A673 (cell line): ENCODE measurements around the gene TARS3. TPM values are rescaled to one million over a fixed set of nuclear protein-coding genes. Genes with fewer than 3 reads are reported as not detected.

Experiments
- BruUV-seq: library from RNA; stranded (reverse); fragments of 400-500 nt; replicated peaks from 2 replicates; lab custom pipeline; 2021; lab: Mats Ljungman, UMichigan
- CTCF ChIA-PET: fragments of 300-600 bp; sonication (Branson Sonifier 250); formaldehyde crosslinking; loops from one replicate; lab custom pipeline; 2022; ENCODE audit warnings: antibody characterized with exemption; lab: Charles Lee
- POLR2A ChIA-PET: fragments of 300-600 bp; sonication (Branson Sonifier 250); formaldehyde crosslinking; loops from one replicate; lab custom pipeline; 2022; ENCODE audit warnings: antibody characterized with exemption; ENCODE audit not compliant: low non-redundant PET; lab: Charles Lee
- DNase-seq: peaks from one replicate; pipeline ENCODE4 v3.0.0-alpha.2; 2015; ENCODE audit warnings: low spot score
- H3K27ac ChIP-seq: fragments of 200-600 bp; sonication (generic); 2 replicates; pipeline ENCODE4 v1.5.1; 2016; ENCODE audit warnings: mixed run types, low read depth, mild to moderate bottlenecking, mixed read lengths, antibody characterized with exemption, low read length; ENCODE audit not compliant: poor library complexity, severe bottlenecking
- H3K27me3 ChIP-seq: fragments of 200-600 bp; sonication (generic); replicated peaks from 2 replicates; pipeline ENCODE4 v1.6.1; 2017; ENCODE audit warnings: mixed run types, low read depth, mild to moderate bottlenecking, mixed read lengths, antibody characterized with exemption, low read length; ENCODE audit not compliant: insufficient read depth, poor library complexity
- H3K36me3 ChIP-seq: fragments of 200-600 bp; sonication (generic); 2 replicates; pipeline ENCODE4 v1.6.1; 2016; ENCODE audit warnings: mixed run types, mild to moderate bottlenecking, mixed read lengths, antibody characterized with exemption, low read length; ENCODE audit not compliant: insufficient read depth, poor library complexity, severe bottlenecking
- H3K4me1 ChIP-seq: fragments of 200-600 bp; sonication (generic); 2 replicates; pipeline ENCODE4 v1.6.1; 2017; ENCODE audit warnings: mixed run types, mild to moderate bottlenecking, mixed read lengths, antibody characterized with exemption, low read length; ENCODE audit not compliant: insufficient read depth, poor library complexity, severe bottlenecking
- H3K4me3 ChIP-seq: fragments of 200-600 bp; sonication (generic); 2 replicates; pipeline ENCODE4 v1.5.1; 2016; ENCODE audit warnings: low read depth, mixed run types, mild to moderate bottlenecking, mixed read lengths, low read length; ENCODE audit not compliant: poor library complexity, severe bottlenecking
- H3K9me3 ChIP-seq: fragments of 200-600 bp; sonication (generic); 2 replicates; pipeline ENCODE4 v1.6.1; 2016; ENCODE audit warnings: mixed run types, low read depth, mild to moderate bottlenecking, mixed read lengths, antibody characterized with exemption, low read length; ENCODE audit not compliant: poor library complexity, severe bottlenecking
- EZH2 ChIP-seq: fragments of 200-600 bp; sonication (generic); IDR thresholded peaks from 2 replicates; pipeline ENCODE4 v1.6.1; 2017; ENCODE audit warnings: borderline replicate concordance, low read depth, mild to moderate bottlenecking, mixed read lengths, antibody characterized with exemption, low read length; ENCODE audit not compliant: poor library complexity, severe bottlenecking
- intact Hi-C: fragments of 100-400 bp; cut with micrococcal nuclease; formaldehyde crosslinking; loops from one replicate; pipeline ENCODE4 v1.10.0; 2022; ENCODE audit not compliant: unreplicated experiment
- total RNA-seq: library from RNA; stranded (reverse); gene quantifications from 2 replicates; pipeline ENCODE4 v1.2.3, GENCODE V29; 2021
- TF ChIP-seq, protein P1 (sequence below): fragments of 300-800, 200-600 bp; sonication (generic); conservative IDR thresholded peaks from 2 replicates; pipeline ENCODE4 v1.5.1; 2017; ENCODE audit warnings: low read depth, mild to moderate bottlenecking, antibody characterized with exemption, low read length, moderate library complexity, mixed read lengths

Gene TARS3
- total RNA-seq, 1 experiment from 2014 or later: 9.1 TPM

DNA sequence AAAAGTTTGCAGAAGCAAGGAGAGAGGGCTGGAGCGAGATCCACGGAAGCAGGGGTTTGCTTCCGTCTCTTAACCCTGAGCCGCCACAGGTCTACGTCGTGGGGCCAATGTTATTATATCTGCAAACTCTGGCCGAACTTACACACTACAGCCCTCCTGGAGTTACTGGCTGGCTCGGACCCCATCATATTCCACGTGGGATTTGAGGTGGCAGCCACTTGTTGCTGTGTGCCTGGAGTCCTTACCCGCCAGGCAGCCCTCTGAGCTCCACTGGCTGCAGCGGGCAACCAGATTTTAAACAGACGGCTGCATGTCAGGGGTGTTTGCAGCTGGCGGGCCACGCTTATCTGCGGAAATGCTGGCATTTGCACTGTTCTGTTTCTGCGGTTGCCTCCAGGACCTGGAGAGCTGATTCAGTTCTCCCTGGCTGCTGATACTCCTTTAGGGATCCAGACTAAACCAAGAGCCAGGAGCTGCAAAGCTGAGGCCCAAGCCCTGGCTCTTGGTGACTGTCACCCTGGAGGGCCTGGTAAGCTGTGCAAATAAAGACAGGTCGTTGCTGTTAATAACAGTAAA lies 106.8 kb downstream of the TARS3 start:
- ChIA-PET POLR2A (no interaction called here), CTCF (no interaction called here)
- H3K9me3 ChIP-seq: no peaks in the 10 kb centered on the region
- no peak overlapping the region for H3K27ac ChIP-seq
- no peaks in the 10 kb centered on the region for H3K36me3 ChIP-seq
- intact Hi-C loops: no loop called here
- TF ChIP-seq EZH2: no peak
- TF ChIP-seq, protein P1, sequence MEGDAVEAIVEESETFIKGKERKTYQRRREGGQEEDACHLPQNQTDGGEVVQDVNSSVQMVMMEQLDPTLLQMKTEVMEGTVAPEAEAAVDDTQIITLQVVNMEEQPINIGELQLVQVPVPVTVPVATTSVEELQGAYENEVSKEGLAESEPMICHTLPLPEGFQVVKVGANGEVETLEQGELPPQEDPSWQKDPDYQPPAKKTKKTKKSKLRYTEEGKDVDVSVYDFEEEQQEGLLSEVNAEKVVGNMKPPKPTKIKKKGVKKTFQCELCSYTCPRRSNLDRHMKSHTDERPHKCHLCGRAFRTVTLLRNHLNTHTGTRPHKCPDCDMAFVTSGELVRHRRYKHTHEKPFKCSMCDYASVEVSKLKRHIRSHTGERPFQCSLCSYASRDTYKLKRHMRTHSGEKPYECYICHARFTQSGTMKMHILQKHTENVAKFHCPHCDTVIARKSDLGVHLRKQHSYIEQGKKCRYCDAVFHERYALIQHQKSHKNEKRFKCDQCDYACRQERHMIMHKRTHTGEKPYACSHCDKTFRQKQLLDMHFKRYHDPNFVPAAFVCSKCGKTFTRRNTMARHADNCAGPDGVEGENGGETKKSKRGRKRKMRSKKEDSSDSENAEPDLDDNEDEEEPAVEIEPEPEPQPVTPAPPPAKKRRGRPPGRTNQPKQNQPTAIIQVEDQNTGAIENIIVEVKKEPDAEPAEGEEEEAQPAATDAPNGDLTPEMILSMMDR: no peak
- no peak overlapping the region for H3K4me3 ChIP-seq
- DNase-seq: no peak
- H3K27me3 ChIP-seq: no peaks in the 10 kb centered on the region
- BruUV-seq: no TSS peak
- H3K4me1 ChIP-seq: peaks cover 13% of the 10 kb centered on the region

DNA sequence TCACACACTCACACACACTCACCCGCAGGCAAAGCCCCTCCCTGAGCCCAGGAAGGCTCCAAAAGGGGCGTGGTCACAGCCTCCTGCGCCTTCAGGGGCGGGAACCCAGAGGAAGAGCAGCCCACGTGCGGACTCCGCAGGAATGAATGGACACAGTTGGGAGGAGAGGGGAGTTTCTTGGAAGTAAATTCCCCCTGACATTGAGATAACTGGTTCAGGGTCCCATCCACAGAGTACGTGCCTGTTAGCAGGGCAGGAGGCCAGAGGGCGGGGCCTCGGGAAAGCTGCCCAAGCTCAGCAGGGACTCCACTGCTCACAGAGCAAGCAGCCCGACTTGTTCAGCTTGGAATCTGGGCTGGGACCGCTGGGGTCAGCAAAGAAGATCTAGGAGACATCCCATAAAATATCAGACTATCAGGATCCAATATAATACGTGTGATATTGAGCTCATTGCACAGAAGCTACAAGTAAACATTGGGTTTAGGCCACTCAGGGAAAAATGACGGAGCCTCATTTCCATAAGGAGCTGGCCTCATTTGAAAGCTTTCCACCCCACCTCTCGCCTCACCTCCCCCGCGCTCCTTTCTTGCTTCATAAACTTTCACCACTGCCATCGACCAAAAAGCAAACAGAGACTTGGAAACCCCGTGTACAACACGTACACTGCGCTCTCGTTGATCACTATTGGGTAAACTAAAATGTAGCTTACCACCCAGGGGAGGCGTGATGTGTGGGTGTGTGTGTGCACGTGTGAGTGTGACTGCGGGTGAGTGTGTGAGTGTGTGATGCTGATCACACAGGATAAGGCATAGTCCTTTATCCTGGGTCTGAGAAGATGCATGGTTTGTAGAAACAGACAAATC lies 108.1 kb downstream of the TARS3 start:
- Histone ChIP-seq H3K4me3 (no peak overlapping the region), H3K4me1 (peaks cover 13% of the 10 kb centered on the region), H3K27ac (no peak overlapping the region), H3K27me3 (no peaks in the 10 kb centered on the region), H3K36me3 (no peaks in the 10 kb centered on the region), H3K9me3 (no peaks in the 10 kb centered on the region)
- no peak for TF ChIP-seq EZH2
- TF ChIP-seq, protein P1: no peak
- peak; percentile 85 for DNase-seq
- intact Hi-C loops: no loop called here
- ChIA-PET CTCF (no interaction called here), POLR2A (no interaction called here)
- no TSS peak for BruUV-seq

DNA sequence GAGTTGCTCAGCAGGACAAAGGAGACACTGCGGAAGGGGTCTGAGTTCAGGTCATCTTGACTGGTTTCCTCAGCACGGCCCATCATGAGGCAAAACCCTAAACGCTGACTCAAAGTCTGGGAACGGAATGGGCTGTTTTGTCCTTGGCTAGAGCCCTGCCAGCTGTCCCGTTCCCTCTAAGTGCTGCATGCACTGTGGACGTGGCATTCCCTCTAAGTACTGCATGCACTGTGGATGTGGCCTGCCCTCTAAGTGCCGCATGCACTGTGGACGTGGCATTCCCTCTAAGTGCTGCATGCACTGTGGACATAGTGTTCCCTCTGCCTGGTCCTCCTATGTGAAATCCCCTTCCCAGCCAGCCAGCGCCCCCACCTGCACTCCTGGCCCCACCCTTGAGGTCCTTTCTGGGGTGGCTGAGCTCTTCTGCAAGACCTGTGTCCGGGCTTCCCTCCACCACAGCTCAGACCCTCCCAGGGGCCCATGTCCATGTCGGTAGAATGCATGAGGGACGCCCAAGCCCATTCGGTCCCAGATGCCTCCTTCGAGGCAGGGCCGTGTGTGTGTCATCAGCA lies 108.8 kb downstream of the TARS3 start:
- no peak overlapping the region for H3K27ac ChIP-seq
- H3K4me1 ChIP-seq: peaks cover 13% of the 10 kb centered on the region
- H3K27me3 ChIP-seq: no peaks in the 10 kb centered on the region
- intact Hi-C loops: no loop called here
- no peak overlapping the region for H3K4me3 ChIP-seq
- no peak for TF ChIP-seq EZH2
- TF ChIP-seq, protein P1: no peak
- H3K36me3 ChIP-seq: no peaks in the 10 kb centered on the region
- no peak for DNase-seq
- ChIA-PET POLR2A (no interaction called here), CTCF (interaction anchor here (0.6 kb wide), 1 partner anchor 101 kb away, joined by 3 read pairs; no protein-coding TSS in a partner anchor)
- no peaks in the 10 kb centered on the region for H3K9me3 ChIP-seq
- no TSS peak for BruUV-seq
